Measurements from ENCODE around the gene HNF1B.

Gene HNF1B

GRCh38 chr17:37731056-37731455 is 13.8 kb downstream of the HNF1B start:
- DNase-seq, result no peak

- no peak for DNase-seq
These were observed 15.0 kb downstream of the HNF1B start for GRCh38 chr17:37729905-37730304.

- no peak for DNase-seq
These were observed 17.8 kb downstream of the HNF1B start for GRCh38 chr17:37726891-37727675.

- no peak for DNase-seq
These were observed 18.6 kb downstream of the HNF1B start for GRCh38 chr17:37726248-37726647.

- DNase-seq, result no peak
These were observed 19.2 kb downstream of the HNF1B start for GRCh38 chr17:37725601-37726146.

GRCh38 chr17:37725021-37725595 is 19.8 kb downstream of the HNF1B start:
- no peak for DNase-seq

- no peak for DNase-seq
These were observed 23.9 kb downstream of the HNF1B start for GRCh38 chr17:37720989-37721388.

GRCh38 chr17:37719866-37720265 is 25.0 kb downstream of the HNF1B start:
- no peak for DNase-seq

- no peak for DNase-seq
These were observed 26.4 kb downstream of the HNF1B start for GRCh38 chr17:37718324-37719048.

- DNase-seq, result no peak
These were observed 27.1 kb downstream of the HNF1B start for GRCh38 chr17:37717627-37718323.

GRCh38 chr17:37714897-37715296 is 30.0 kb downstream of the HNF1B start:
- DNase-seq, result no peak

GRCh38 chr17:37713624-37714023 is 31.2 kb downstream of the HNF1B start:
- no peak for DNase-seq

GRCh38 chr17:37713028-37713431 is 31.8 kb downstream of the HNF1B start:
- DNase-seq, result no peak

GRCh38 chr17:37711113-37711512 is 33.7 kb downstream of the HNF1B start:
- no peak for DNase-seq

- no peak for DNase-seq
These were observed 34.4 kb downstream of the HNF1B start for GRCh38 chr17:37710344-37710886.

- DNase-seq, result no peak
These were observed 36.1 kb downstream of the HNF1B start for GRCh38 chr17:37708616-37709212.

GRCh38 chr17:37708008-37708615 is 36.7 kb downstream of the HNF1B start:
- DNase-seq, result no peak

GRCh38 chr17:37706446-37706845 is 38.4 kb downstream of the HNF1B start:
- DNase-seq, result no peak

- DNase-seq, result no peak
These were observed 42.3 kb downstream of the HNF1B start for GRCh38 chr17:37702598-37702997.

- no peak for DNase-seq
These were observed 43.4 kb downstream of the HNF1B start for GRCh38 chr17:37701496-37701898.

- no peak for DNase-seq
These were observed 44.0 kb downstream of the HNF1B start for GRCh38 chr17:37700881-37701280.

Measured in NCI-H446 treated with DMSO at 0.1 percent for 48 hours (cell line).